Measurements from ENCODE around the gene STAT5A.

The STAT5A gene

GRCh38 chr17:42341568-42341967 lies 53.3 kb downstream of the STAT5A start:
- no peaks in the 10 kb centered on the region for H3K9me3 ChIP-seq (ENCODE audit: control insufficient read depth, low read length)
- no peak overlapping the region for H3K18ac ChIP-seq (ENCODE audit: low read depth in 1 of 2, low read length in 2 of 2)
- H4K91ac ChIP-seq (ENCODE audit: low read length), result no peak overlapping the region
- peaks cover 10% of the 10 kb centered on the region for H3K4me1 ChIP-seq (ENCODE audit: control insufficient read depth, insufficient read depth, low read depth, low read length)
- no peak overlapping the region for H2BK120ac ChIP-seq (ENCODE audit: low read depth, low read length)
- no peak overlapping the region for H3K14ac ChIP-seq (ENCODE audit: low read length in 2 of 2)
- H2BK5ac ChIP-seq (ENCODE audit: low read depth, low read length, poor library complexity, severe bottlenecking), result no peak overlapping the region
- 80% methylated on average over 4 of the region's 4 CpGs for WGBS
- H2AFZ ChIP-seq (ENCODE audit: low read depth, low read length), result no peak overlapping the region
- H3K23ac ChIP-seq (ENCODE audit: low read length in 2 of 2), result no peak overlapping the region
- no peaks in the 10 kb centered on the region for H3K27me3 ChIP-seq (ENCODE audit: control insufficient read depth in 1 of 2, insufficient read depth in 1 of 2, low read length in 2 of 2)
- H3K4me3 ChIP-seq (ENCODE audit: insufficient read depth in 1 of 2, low read depth in 1 of 2, low read length in 2 of 2), result no peak overlapping the region
- no peak overlapping the region for H3K27ac ChIP-seq (ENCODE audit: low read length, poor library complexity, severe bottlenecking)
- DNase-seq, result no peak
- peaks cover 30% of the 10 kb centered on the region for H3K79me1 ChIP-seq (replicated peaks; ENCODE audit: low read length, poor library complexity, severe bottlenecking)
- H3K36me3 ChIP-seq (ENCODE audit: control insufficient read depth in 1 of 2, insufficient read depth in 2 of 2, low read depth in 1 of 2, low read length in 2 of 2), result peaks cover 44 to 90% of the 10 kb centered on the region in 2 experiments
- no peak overlapping the region for H2AK5ac ChIP-seq (ENCODE audit: low read length, severe bottlenecking)
- H3K9ac ChIP-seq (ENCODE audit: low read length), result no peak overlapping the region
- no peak overlapping the region for H2BK12ac ChIP-seq (ENCODE audit: low read length in 2 of 2)
- no peak overlapping the region for H3K4me2 ChIP-seq (ENCODE audit: low read length, poor library complexity, severe bottlenecking)
- H4K8ac ChIP-seq (ENCODE audit: low read length), result no peak overlapping the region
- H2BK15ac ChIP-seq (ENCODE audit: low read depth, poor library complexity, severe bottlenecking), result no peak overlapping the region
- no peak overlapping the region for H3K4ac ChIP-seq (ENCODE audit: low read depth in 1 of 2, low read length in 2 of 2)

GRCh38 chr17:42342242-42343008 lies 54.1 kb downstream of the STAT5A start:
- Histone ChIP-seq H3K4me2 (ENCODE audit: low read length, poor library complexity, severe bottlenecking) (no peak overlapping the region), H3K79me1 (replicated peaks; ENCODE audit: low read length, poor library complexity, severe bottlenecking) (peaks cover 27% of the 10 kb centered on the region), H3K4me1 (ENCODE audit: control insufficient read depth, insufficient read depth, low read depth, low read length) (peaks cover 10% of the 10 kb centered on the region), H2BK12ac (ENCODE audit: low read length in 2 of 2) (no peak overlapping the region), H3K4ac (ENCODE audit: low read depth in 1 of 2, low read length in 2 of 2) (no peak overlapping the region), H3K27ac (ENCODE audit: low read length, poor library complexity, severe bottlenecking) (peak overlapping the region; percentile 35), H2AK5ac (ENCODE audit: low read length, severe bottlenecking) (no peak overlapping the region), H3K23ac (ENCODE audit: low read length in 2 of 2) (no peak overlapping the region), H4K91ac (ENCODE audit: low read length) (no peak overlapping the region), H2AFZ (ENCODE audit: low read depth, low read length) (no peak overlapping the region), H3K36me3 (ENCODE audit: control insufficient read depth in 1 of 2, insufficient read depth in 2 of 2, low read depth in 1 of 2, low read length in 2 of 2) (peaks cover 41 to 85% of the 10 kb centered on the region in 2 experiments), H2BK5ac (ENCODE audit: low read depth, low read length, poor library complexity, severe bottlenecking) (no peak overlapping the region), H3K14ac (ENCODE audit: low read length in 2 of 2) (no peak overlapping the region), H3K4me3 (ENCODE audit: insufficient read depth in 1 of 2, low read depth in 1 of 2, low read length in 2 of 2) (no peak overlapping the region), H3K18ac (ENCODE audit: low read depth in 1 of 2, low read length in 2 of 2) (no peak overlapping the region), H2BK120ac (ENCODE audit: low read depth, low read length) (no peak overlapping the region), H3K9me3 (ENCODE audit: control insufficient read depth, low read length) (no peaks in the 10 kb centered on the region), H3K27me3 (ENCODE audit: control insufficient read depth in 1 of 2, insufficient read depth in 1 of 2, low read length in 2 of 2) (no peaks in the 10 kb centered on the region), H2BK15ac (ENCODE audit: low read depth, poor library complexity, severe bottlenecking) (no peak overlapping the region), H3K9ac (ENCODE audit: low read length) (no peak overlapping the region), H4K8ac (ENCODE audit: low read length) (no peak overlapping the region)
- peak; percentile 81 for DNase-seq
- WGBS, result 58% methylated on average over 7 of the region's 9 CpGs

GRCh38 chr17:42345396-42346073 lies 57.2 kb downstream of the STAT5A start:
- no peak overlapping the region for H3K9ac ChIP-seq (ENCODE audit: low read length)
- no peak overlapping the region for H2BK15ac ChIP-seq (ENCODE audit: low read depth, poor library complexity, severe bottlenecking)
- H3K4ac ChIP-seq (ENCODE audit: low read depth in 1 of 2, low read length in 2 of 2), result no peak overlapping the region
- no peak overlapping the region for H2BK12ac ChIP-seq (ENCODE audit: low read length in 2 of 2)
- no peaks in the 10 kb centered on the region for H3K27me3 ChIP-seq (ENCODE audit: control insufficient read depth in 1 of 2, insufficient read depth in 1 of 2, low read length in 2 of 2)
- no peak overlapping the region for H2BK120ac ChIP-seq (ENCODE audit: low read depth, low read length)
- DNase-seq, result no peak
- H3K9me3 ChIP-seq (ENCODE audit: control insufficient read depth, low read length), result no peaks in the 10 kb centered on the region
- no peak overlapping the region for H3K18ac ChIP-seq (ENCODE audit: low read depth in 1 of 2, low read length in 2 of 2)
- H4K91ac ChIP-seq (ENCODE audit: low read length), result no peak overlapping the region
- peaks cover 12% of the 10 kb centered on the region for H3K4me1 ChIP-seq (ENCODE audit: control insufficient read depth, insufficient read depth, low read depth, low read length)
- no peak overlapping the region for H2AFZ ChIP-seq (ENCODE audit: low read depth, low read length)
- peaks cover 31 to 68% of the 10 kb centered on the region in 2 experiments for H3K36me3 ChIP-seq (ENCODE audit: control insufficient read depth in 1 of 2, insufficient read depth in 2 of 2, low read depth in 1 of 2, low read length in 2 of 2)
- no peak overlapping the region for H3K4me3 ChIP-seq (ENCODE audit: insufficient read depth in 1 of 2, low read depth in 1 of 2, low read length in 2 of 2)
- WGBS, result 95% methylated on average over 11 of the region's 13 CpGs
- no peak overlapping the region for H3K14ac ChIP-seq (ENCODE audit: low read length in 2 of 2)
- no peak overlapping the region for H3K23ac ChIP-seq (ENCODE audit: low read length in 2 of 2)
- H2AK5ac ChIP-seq (ENCODE audit: low read length, severe bottlenecking), result no peak overlapping the region
- H3K79me1 ChIP-seq (replicated peaks; ENCODE audit: low read length, poor library complexity, severe bottlenecking), result peaks cover 32% of the 10 kb centered on the region
- H3K4me2 ChIP-seq (ENCODE audit: low read length, poor library complexity, severe bottlenecking), result no peak overlapping the region
- H2BK5ac ChIP-seq (ENCODE audit: low read depth, low read length, poor library complexity, severe bottlenecking), result no peak overlapping the region
- H3K27ac ChIP-seq (ENCODE audit: low read length, poor library complexity, severe bottlenecking), result no peak overlapping the region
- H4K8ac ChIP-seq (ENCODE audit: low read length), result no peak overlapping the region

GRCh38 chr17:42346481-42346880 lies 58.2 kb downstream of the STAT5A start:
- Histone ChIP-seq H2BK12ac (ENCODE audit: low read length in 2 of 2) (no peak overlapping the region), H3K23ac (ENCODE audit: low read length in 2 of 2) (no peak overlapping the region), H3K27ac (ENCODE audit: low read length, poor library complexity, severe bottlenecking) (no peak overlapping the region), H3K4me3 (ENCODE audit: insufficient read depth in 1 of 2, low read depth in 1 of 2, low read length in 2 of 2) (no peak overlapping the region), H3K18ac (ENCODE audit: low read depth in 1 of 2, low read length in 2 of 2) (no peak overlapping the region), H3K4me2 (ENCODE audit: low read length, poor library complexity, severe bottlenecking) (no peak overlapping the region), H3K4ac (ENCODE audit: low read depth in 1 of 2, low read length in 2 of 2) (no peak overlapping the region), H3K9me3 (ENCODE audit: control insufficient read depth, low read length) (no peaks in the 10 kb centered on the region), H3K4me1 (ENCODE audit: control insufficient read depth, insufficient read depth, low read depth, low read length) (peaks cover 10% of the 10 kb centered on the region), H2BK5ac (ENCODE audit: low read depth, low read length, poor library complexity, severe bottlenecking) (no peak overlapping the region), H2BK120ac (ENCODE audit: low read depth, low read length) (no peak overlapping the region), H3K14ac (ENCODE audit: low read length in 2 of 2) (no peak overlapping the region), H2AFZ (ENCODE audit: low read depth, low read length) (no peak overlapping the region), H4K91ac (ENCODE audit: low read length) (no peak overlapping the region), H3K9ac (ENCODE audit: low read length) (no peak overlapping the region), H2BK15ac (ENCODE audit: low read depth, poor library complexity, severe bottlenecking) (no peak overlapping the region), H2AK5ac (ENCODE audit: low read length, severe bottlenecking) (no peak overlapping the region), H3K27me3 (ENCODE audit: control insufficient read depth in 1 of 2, insufficient read depth in 1 of 2, low read length in 2 of 2) (no peaks in the 10 kb centered on the region), H3K79me1 (replicated peaks; ENCODE audit: low read length, poor library complexity, severe bottlenecking) (peaks cover 30% of the 10 kb centered on the region), H3K36me3 (ENCODE audit: control insufficient read depth in 1 of 2, insufficient read depth in 2 of 2, low read depth in 1 of 2, low read length in 2 of 2) (peaks cover 28 to 59% of the 10 kb centered on the region in 2 experiments), H4K8ac (ENCODE audit: low read length) (no peak overlapping the region)
- WGBS, result 92% methylated on average over 8 of the region's 8 CpGs
- no peak for DNase-seq

Measured in mesenchymal stem cell (in vitro differentiated cells and primary cell).